ENCODE data around the gene MFAP3. TPM values are rescaled to one million over a fixed set of nuclear protein-coding genes. Genes with fewer than 3 reads are reported as not detected.
"Not testable (repeated sequence)": the region's sequence is repeated elsewhere in the genome, so short reads cannot be mapped to it uniquely, and the experiment has no call there.

The MFAP3 gene
- total RNA-seq, 1 donor from 2014 or later: 31.1 TPM

- Histone ChIP-seq H3K4me3 (no peak overlapping the region), H3K36me3 (peaks cover 31% of the 10 kb centered on the region), H3K4me1 (no peaks in the 10 kb centered on the region), H3K9me3 (no peaks in the 10 kb centered on the region), H3K27me3 (ENCODE audit: low read depth) (no peaks in the 10 kb centered on the region), H3K27ac (no peak overlapping the region)
- no peak for ATAC-seq
- TF ChIP-seq CTCF (IDR thresholded peaks at IDR 0.05): no peak
- DNase-seq: no peak
- intact Hi-C loops (cut with DNase I): no loop called here
These were observed 23.6 kb upstream of the MFAP3 start for GRCh38 chr5:154015071-154015693.

GRCh38 chr5:154018919-154019318 is 19.8 kb upstream of the MFAP3 start:
- H3K27me3 ChIP-seq (ENCODE audit: low read depth); intact Hi-C loops (cut with DNase I); H3K9me3 ChIP-seq; H3K4me3 ChIP-seq; H3K27ac ChIP-seq; H3K4me1 ChIP-seq; ATAC-seq; DNase-seq: not testable (repeated sequence)
- H3K36me3 ChIP-seq: peaks cover 26% of the 10 kb centered on the region

- TF ChIP-seq CTCF (IDR thresholded peaks at IDR 0.05): no peak
- no peak overlapping the region for H3K27ac ChIP-seq
These were observed 12.8 kb upstream of the MFAP3 start for GRCh38 chr5:154025951-154026350.

GRCh38 chr5:154031937-154032489 is 6.8 kb upstream of the MFAP3 start:
- no peak for DNase-seq
- Histone ChIP-seq H3K4me1 (peaks cover 5% of the 10 kb centered on the region), H3K4me3 (no peak overlapping the region), H3K9me3 (no peaks in the 10 kb centered on the region), H3K36me3 (peaks cover 47% of the 10 kb centered on the region), H3K27me3 (ENCODE audit: low read depth) (no peaks in the 10 kb centered on the region), H3K27ac (no peak overlapping the region)
- intact Hi-C loops (cut with DNase I): no loop called here
- TF ChIP-seq CTCF (IDR thresholded peaks at IDR 0.05): no peak
- ATAC-seq: no peak

More at GRCh38 chr5:154025951-154026350, 12.8 kb upstream of the MFAP3 start:
- Histone ChIP-seq H3K27me3 (ENCODE audit: low read depth) (no peaks in the 10 kb centered on the region), H3K9me3 (no peaks in the 10 kb centered on the region), H3K36me3 (peaks cover 65% of the 10 kb centered on the region), H3K4me3 (no peak overlapping the region), H3K4me1 (no peaks in the 10 kb centered on the region)
- no peak for ATAC-seq
- intact Hi-C loops (cut with DNase I): no loop called here
- DNase-seq: no peak

GRCh38 chr5:154034944-154035343 is 3.8 kb upstream of the MFAP3 start:
- Histone ChIP-seq H3K4me1 (peaks cover 24% of the 10 kb centered on the region), H3K27me3 (ENCODE audit: low read depth) (no peaks in the 10 kb centered on the region), H3K9me3 (no peaks in the 10 kb centered on the region), H3K27ac (no peak overlapping the region), H3K36me3 (peaks cover 21% of the 10 kb centered on the region), H3K4me3 (no peak overlapping the region)
- intact Hi-C loops (cut with DNase I): no loop called here
- TF ChIP-seq CTCF (IDR thresholded peaks at IDR 0.05): no peak
- ATAC-seq (no peak), DNase-seq (no peak)

- ATAC-seq (peak; percentile 62 to 72), DNase-seq (no peak)
- intact Hi-C loops (cut with DNase I): no loop called here
- H3K27ac ChIP-seq: peak overlapping the region; percentile 89
- H3K4me3 ChIP-seq: peak overlapping the region; percentile 81
- no peaks in the 10 kb centered on the region for H3K9me3 ChIP-seq
- peaks cover 48% of the 10 kb centered on the region for H3K4me1 ChIP-seq
- no peak for TF ChIP-seq CTCF (IDR thresholded peaks at IDR 0.05)
- peaks cover under 1% of the 10 kb centered on the region for H3K36me3 ChIP-seq
- no peaks in the 10 kb centered on the region for H3K27me3 ChIP-seq (ENCODE audit: low read depth)
These were observed 483 bp upstream of the MFAP3 start for GRCh38 chr5:154038261-154038706.

Data from lower lobe of right lung (tissue), 2 donors.